GM12891 (cell line): ENCODE data around the gene RAB11B.

Experiments
- PAX5 ChIP-seq: IDR thresholded peaks from 2 replicates; pipeline ENCODE4 v1.6.1; 2011; ENCODE audit warnings: low read length, moderate library complexity, mild to moderate bottlenecking; ENCODE audit not compliant: insufficient read depth, severe bottlenecking
- POLR2A ChIP-seq: IDR thresholded peaks from 2 replicates; pipeline ENCODE4 v1.6.1; 2011; ENCODE audit warnings: low read depth, low read length, control low read depth
- POLR2AphosphoS5 ChIP-seq: IDR thresholded peaks from 2 replicates; pipeline ENCODE4 v1.6.1; 2011; ENCODE audit warnings: low read depth, low read length, control low read depth
- POU2F2 ChIP-seq: IDR thresholded peaks from 2 replicates; pipeline ENCODE4 v1.6.1; 2011; ENCODE audit warnings: low read depth, mild to moderate bottlenecking, control low read depth, low read length, moderate library complexity
- SPI1 ChIP-seq: IDR thresholded peaks from 2 replicates; pipeline ENCODE4 v1.6.1; 2011; ENCODE audit warnings: low read depth, low read length, control low read depth
- TAF1 ChIP-seq: IDR thresholded peaks from 2 replicates; pipeline ENCODE4 v1.6.1; 2011; ENCODE audit warnings: low read depth, low read length, control low read depth

DNA sequence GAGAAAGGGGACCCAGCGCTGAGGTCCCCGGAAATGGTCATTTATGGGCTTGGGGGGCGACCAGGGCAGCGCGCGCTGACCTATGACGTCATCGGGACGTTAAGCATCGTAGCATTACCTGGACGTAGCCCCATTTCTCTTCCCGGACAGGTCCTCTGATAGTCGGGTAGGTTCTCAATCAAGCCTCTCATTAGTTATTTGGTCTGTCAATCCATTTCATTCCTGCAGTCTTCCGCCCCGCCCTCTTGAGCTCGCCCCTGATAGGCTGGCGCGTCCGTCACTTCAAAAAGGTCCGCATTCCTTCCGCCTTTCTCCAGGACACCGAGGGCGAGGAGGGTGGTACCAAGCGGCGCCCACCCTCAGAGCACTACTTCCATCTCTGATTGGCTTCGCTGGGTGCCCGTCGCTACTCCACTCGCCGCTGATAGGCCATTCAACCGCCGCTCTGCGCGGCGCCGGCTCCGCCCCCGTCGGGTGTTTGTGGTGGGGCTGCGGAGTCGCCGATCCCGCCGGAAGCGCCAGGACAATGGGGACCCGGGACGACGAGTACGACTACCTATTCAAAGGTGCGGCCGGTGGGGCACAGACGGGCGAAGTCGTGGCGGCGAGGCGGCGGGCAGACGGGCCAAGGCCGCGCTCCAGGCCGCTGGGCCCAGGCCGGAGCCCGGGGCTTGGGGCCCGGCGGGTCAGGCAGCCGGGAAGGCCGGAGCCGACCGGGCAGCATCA is at the start of gene RAB11B:
- TF ChIP-seq POLR2AphosphoS5, result no peak
- TF ChIP-seq PAX5, result no peak
- TF ChIP-seq POLR2A, result peak; percentile 16; the same call in 1 of the 2 replicates
- peak; percentile 48; the same call in 1 of the 2 replicates for TF ChIP-seq TAF1
- 0 out of 2 replicates have a peak, but pooled peaks have one; percentile 5 for TF ChIP-seq SPI1
- no peak for TF ChIP-seq POU2F2
